Smooth muscle cell (in vitro differentiated cells): ENCODE measurements around the gene CNPY4. TPM values are rescaled to one million over a fixed set of nuclear protein-coding genes. Genes with fewer than 3 reads are reported as not detected.
"Not testable (repeated sequence)": the region's sequence is repeated elsewhere in the genome, so short reads cannot be mapped to it uniquely, and the experiment has no call there.

Source experiments
- DNase-seq: peaks from one replicate; lab custom pipeline; 2025; ENCODE audit not compliant: unreplicated experiment; lab: John Stamatoyannopoulos, UW
- H2AFZ ChIP-seq: fragments of 200-600 bp; sonication (generic); 2 replicates; pipeline ENCODE4 v1.6.0; 2016; ENCODE audit warnings: antibody characterized with exemption, low read depth, mild to moderate bottlenecking
- H3F3A ChIP-seq: fragments of 200-600 bp; sonication (generic); 2 replicates; pipeline ENCODE4 v1.6.0; 2017; ENCODE audit warnings: antibody characterized with exemption, low read depth
- H3K27ac ChIP-seq: fragments of 200-600 bp; sonication (generic); 2 replicates; pipeline ENCODE4 v1.5.1; 2016; ENCODE audit warnings: low read depth, mild to moderate bottlenecking
- H3K27me3 ChIP-seq: fragments of 200-600 bp; sonication (generic); 2 replicates; pipeline ENCODE4 v1.6.1; 2016; ENCODE audit warnings: low read depth, mild to moderate bottlenecking
- H3K36me3 ChIP-seq: fragments of 200-600 bp; sonication (generic); 2 replicates; pipeline ENCODE4 v1.5.1; 2016; ENCODE audit warnings: low read depth
- H3K4me1 ChIP-seq: fragments of 200-600 bp; sonication (generic); 2 replicates; pipeline ENCODE4 v1.5.1; 2016; ENCODE audit warnings: low read depth
- H3K4me2 ChIP-seq: fragments of 200-600 bp; sonication (generic); 2 replicates; pipeline ENCODE4 v1.6.0; 2016; ENCODE audit warnings: mild to moderate bottlenecking
- H3K4me3 ChIP-seq: fragments of 200-600 bp; sonication (generic); 2 replicates; pipeline ENCODE4 v1.5.1; 2016; ENCODE audit warnings: mild to moderate bottlenecking
- H3K79me2 ChIP-seq: fragments of 200-600 bp; sonication (generic); 2 replicates; pipeline ENCODE4 v1.6.0; 2016; ENCODE audit warnings: low read depth, mild to moderate bottlenecking
- H3K9ac ChIP-seq: fragments of 200-600 bp; sonication (generic); 2 replicates; pipeline ENCODE4 v1.6.0; 2016; ENCODE audit warnings: low read depth
- H3K9me3 ChIP-seq: fragments of 200-600 bp; sonication (generic); replicated peaks from 2 replicates; pipeline ENCODE4 v1.5.1; 2016; ENCODE audit warnings: low read depth
- H4K20me1 ChIP-seq: fragments of 200-600 bp; sonication (generic); 2 replicates; pipeline ENCODE4 v1.6.0; 2016; ENCODE audit warnings: low read depth
- WGBS: methylation state at CpG from one replicate; pipeline ENCODE4 v1.1.7; 2016; ENCODE audit warnings: low lambda C conversion rate; 5-methylcytosine and 5-hydroxymethylcytosine counted together
- polyA plus RNA-seq: library from polyadenylated mRNA; unstranded; fragments of >200 nt; fragmentation: Nextera tagmentation; extraction: Ambion mirVana; gene quantifications from 2 replicates; pipeline ENCODE4 v1.2.1, GENCODE V29; 2016
- total RNA-seq: library from RNA; depleted of rRNA; stranded (reverse); fragments of >200 nt; gene quantifications from 2 replicates; pipeline ENCODE4 v1.2.3, GENCODE V29; 2014
- TF ChIP-seq, protein P1 (sequence below): fragments of 200-600 bp; sonication (generic); IDR thresholded peaks from 2 replicates; pipeline ENCODE4 v1.5.1; 2017; ENCODE audit warnings: borderline replicate concordance, mild to moderate bottlenecking, antibody characterized with exemption; ENCODE audit not compliant: insufficient read depth, poor library complexity, severe bottlenecking

CNPY4 gene
- total and polyA plus RNA-seq, 2 experiments from 2014 or later, result 22.6 to 39.5 TPM

DNA sequence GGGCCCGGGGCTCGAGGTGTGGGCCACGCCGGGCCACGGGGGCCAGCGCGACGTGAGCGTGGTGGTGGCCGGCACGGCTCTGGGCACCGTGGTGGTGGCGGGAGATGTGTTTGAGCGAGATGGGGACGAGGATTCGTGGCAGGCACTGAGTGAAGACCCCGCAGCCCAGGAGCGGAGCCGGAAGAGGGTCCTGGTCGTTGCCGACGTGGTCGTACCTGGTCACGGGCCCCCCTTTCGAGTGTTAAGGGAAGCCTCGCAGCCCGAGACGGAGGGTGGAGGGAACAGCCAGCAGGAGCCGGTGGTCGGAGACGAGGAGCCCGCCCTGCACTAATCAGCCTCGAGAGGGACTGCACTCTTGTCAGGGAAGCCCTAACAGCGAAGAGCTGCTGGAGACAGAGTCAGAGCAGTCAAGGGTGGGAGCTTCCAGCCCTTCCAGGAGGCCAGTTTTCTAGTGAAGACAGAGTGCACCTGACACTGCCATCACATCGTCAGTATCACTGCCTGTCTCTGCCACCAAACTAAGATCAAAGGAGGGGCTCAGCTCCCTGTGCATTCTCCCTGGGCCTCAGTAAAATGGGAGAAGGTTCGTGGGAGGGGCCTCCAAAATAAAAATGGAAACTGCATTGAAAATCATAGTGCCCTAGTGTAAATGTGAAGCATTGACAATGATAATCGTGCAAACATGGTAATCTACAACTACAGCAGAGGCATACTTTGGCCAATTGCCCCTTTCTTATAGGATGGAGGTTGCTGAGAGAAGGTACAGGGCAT lies 8.6 kb downstream of the CNPY4 start:
- no peaks in the 10 kb centered on the region for H3K9me3 ChIP-seq
- TF ChIP-seq, protein P1, sequence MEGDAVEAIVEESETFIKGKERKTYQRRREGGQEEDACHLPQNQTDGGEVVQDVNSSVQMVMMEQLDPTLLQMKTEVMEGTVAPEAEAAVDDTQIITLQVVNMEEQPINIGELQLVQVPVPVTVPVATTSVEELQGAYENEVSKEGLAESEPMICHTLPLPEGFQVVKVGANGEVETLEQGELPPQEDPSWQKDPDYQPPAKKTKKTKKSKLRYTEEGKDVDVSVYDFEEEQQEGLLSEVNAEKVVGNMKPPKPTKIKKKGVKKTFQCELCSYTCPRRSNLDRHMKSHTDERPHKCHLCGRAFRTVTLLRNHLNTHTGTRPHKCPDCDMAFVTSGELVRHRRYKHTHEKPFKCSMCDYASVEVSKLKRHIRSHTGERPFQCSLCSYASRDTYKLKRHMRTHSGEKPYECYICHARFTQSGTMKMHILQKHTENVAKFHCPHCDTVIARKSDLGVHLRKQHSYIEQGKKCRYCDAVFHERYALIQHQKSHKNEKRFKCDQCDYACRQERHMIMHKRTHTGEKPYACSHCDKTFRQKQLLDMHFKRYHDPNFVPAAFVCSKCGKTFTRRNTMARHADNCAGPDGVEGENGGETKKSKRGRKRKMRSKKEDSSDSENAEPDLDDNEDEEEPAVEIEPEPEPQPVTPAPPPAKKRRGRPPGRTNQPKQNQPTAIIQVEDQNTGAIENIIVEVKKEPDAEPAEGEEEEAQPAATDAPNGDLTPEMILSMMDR, result no peak
- WGBS, result 9% methylated on average over 37 of the region's 37 CpGs
- peak; percentile 27 for DNase-seq
- no peaks in the 10 kb centered on the region for H4K20me1 ChIP-seq
- peak overlapping the region; percentile 99 for H2AFZ ChIP-seq
- peak overlapping the region; percentile 97 for H3K4me2 ChIP-seq
- H3K27ac ChIP-seq, result no peak overlapping the region
- H3K27me3 ChIP-seq, result no peaks in the 10 kb centered on the region
- H3F3A ChIP-seq, result peaks cover 6% of the 10 kb centered on the region
- H3K4me3 ChIP-seq, result peak overlapping the region; percentile 98
- peak overlapping the region; percentile 95 for H3K9ac ChIP-seq
- H3K4me1 ChIP-seq, result peaks cover 8% of the 10 kb centered on the region
- H3K36me3 ChIP-seq, result no peaks in the 10 kb centered on the region
- H3K79me2 ChIP-seq, result no peaks in the 10 kb centered on the region

DNA sequence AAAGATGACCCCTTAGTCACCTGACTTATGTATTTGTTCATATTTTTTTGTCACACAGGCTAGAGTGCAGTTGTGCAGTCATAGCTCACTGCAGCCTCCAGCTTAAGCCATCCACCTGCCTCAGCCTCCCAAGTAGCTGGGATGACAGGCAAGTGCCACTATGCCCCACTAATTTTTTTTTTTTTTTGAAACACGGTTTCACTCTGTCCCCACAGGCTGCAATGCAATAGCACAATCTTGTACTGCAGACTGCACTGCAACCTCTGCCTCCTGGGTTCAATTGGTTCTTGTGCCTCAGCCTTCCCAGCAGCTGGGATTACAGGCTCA lies 9.2 kb downstream of the CNPY4 start:
- Histone ChIP-seq H3F3A (peaks cover 6% of the 10 kb centered on the region), H4K20me1 (no peaks in the 10 kb centered on the region), H2AFZ (no peak overlapping the region), H3K4me1 (peaks cover 8% of the 10 kb centered on the region), H3K27me3 (no peaks in the 10 kb centered on the region), H3K27ac (no peak overlapping the region), H3K4me2 (peak overlapping the region; percentile 97), H3K4me3 (no peak overlapping the region), H3K9ac (no peak overlapping the region), H3K79me2 (no peaks in the 10 kb centered on the region), H3K9me3 (no peaks in the 10 kb centered on the region), H3K36me3 (no peaks in the 10 kb centered on the region)
- 71% methylated on average over 1 of the region's 1 CpG for WGBS
- TF ChIP-seq, protein P1, result no peak
- DNase-seq, result no peak

DNA sequence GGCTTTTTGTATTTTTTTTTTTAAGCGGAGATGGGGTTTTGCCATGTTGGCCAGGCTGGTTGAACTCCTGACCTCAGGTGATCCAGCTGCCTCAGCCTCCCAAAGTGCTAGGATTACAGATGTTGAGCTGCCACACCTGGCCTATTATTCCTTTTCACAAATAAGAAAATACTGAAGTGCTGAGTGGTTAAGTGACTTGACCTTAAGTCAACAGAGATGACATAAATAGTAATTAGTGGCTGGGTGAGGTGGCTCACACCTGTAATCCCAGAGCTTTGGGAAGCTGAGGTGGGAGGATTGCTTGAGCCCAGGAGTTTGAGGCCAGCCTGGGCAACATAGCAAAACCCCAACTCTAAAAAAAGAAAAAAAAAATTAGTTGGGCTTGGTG lies 10.8 kb downstream of the CNPY4 start:
- not testable (repeated sequence) for H3K9ac ChIP-seq, H3K27ac ChIP-seq, H3K36me3 ChIP-seq, H3K4me3 ChIP-seq, H3K4me1 ChIP-seq, DNase-seq, H3K79me2 ChIP-seq, H4K20me1 ChIP-seq, H2AFZ ChIP-seq, H3K9me3 ChIP-seq, H3F3A ChIP-seq, H3K4me2 ChIP-seq, H3K27me3 ChIP-seq
- 64% methylated on average over 1 of the region's 1 CpG for WGBS

DNA sequence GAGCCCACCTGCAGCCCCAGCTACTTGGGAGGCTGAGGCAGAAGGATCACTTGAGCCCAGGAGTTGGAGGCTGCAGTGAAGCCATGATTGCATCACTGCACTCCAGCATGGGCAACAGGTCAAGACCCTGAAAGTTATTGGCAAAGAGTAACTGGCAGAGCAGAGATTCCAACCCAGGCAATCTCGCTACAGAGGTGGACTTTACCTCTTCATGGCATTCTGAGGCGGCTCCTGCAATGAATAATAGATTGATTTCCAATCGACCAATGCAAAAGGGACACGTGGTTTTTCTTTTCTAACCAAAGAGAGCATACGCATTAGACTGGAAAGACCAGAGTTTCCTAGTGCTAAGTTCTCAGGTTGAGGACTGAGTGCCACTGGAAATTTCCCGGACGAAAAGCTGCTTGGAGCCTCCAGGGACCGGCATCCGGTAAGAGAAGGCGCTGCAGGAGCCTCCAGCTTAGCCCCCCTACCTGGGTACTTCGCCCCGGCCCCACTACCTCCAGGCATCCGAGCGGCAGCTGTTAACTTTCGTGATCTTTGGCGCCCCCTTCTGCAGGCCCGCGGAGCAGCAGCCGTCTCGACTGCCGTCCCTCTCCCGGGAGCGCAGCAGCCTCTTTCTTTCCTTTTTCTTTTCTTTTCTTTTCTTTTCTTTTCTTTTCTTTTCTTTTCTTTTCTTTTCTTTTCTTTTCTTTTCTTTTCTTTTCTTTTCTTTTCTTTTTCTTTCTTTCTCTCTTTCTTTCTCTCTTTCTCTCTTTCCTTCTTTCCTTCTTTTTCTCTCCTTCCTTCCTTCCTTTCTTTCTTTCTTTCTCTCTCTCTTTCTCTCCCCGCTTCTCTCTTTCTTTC lies 11.4 kb downstream of the CNPY4 start:
- H3K79me2 ChIP-seq, result no peaks in the 10 kb centered on the region
- H3K4me2 ChIP-seq, result peak overlapping the region; percentile 79
- no peak overlapping the region for H3K9ac ChIP-seq
- no peak overlapping the region for H2AFZ ChIP-seq
- WGBS, result 15% methylated on average over 24 of the region's 24 CpGs
- H3K27ac ChIP-seq, result no peak overlapping the region
- H3K36me3 ChIP-seq, result no peaks in the 10 kb centered on the region
- H3K4me1 ChIP-seq, result peaks cover 8% of the 10 kb centered on the region
- peaks cover 6% of the 10 kb centered on the region for H3F3A ChIP-seq
- no peaks in the 10 kb centered on the region for H4K20me1 ChIP-seq
- peak overlapping the region; percentile 29 for H3K4me3 ChIP-seq
- H3K9me3 ChIP-seq, result no peaks in the 10 kb centered on the region
- DNase-seq, result peak; percentile 43
- H3K27me3 ChIP-seq, result no peaks in the 10 kb centered on the region
- TF ChIP-seq, protein P1, result peak; percentile 89
